Measurements from ENCODE around the gene CPS1.

The CPS1 gene

GRCh38 chr2:210713122-210713521, 156.7 kb downstream of the CPS1 start:
- no peak for DNase-seq

- DNase-seq: no peak
These were observed 159.2 kb downstream of the CPS1 start for GRCh38 chr2:210715560-210716082.

DNA sequence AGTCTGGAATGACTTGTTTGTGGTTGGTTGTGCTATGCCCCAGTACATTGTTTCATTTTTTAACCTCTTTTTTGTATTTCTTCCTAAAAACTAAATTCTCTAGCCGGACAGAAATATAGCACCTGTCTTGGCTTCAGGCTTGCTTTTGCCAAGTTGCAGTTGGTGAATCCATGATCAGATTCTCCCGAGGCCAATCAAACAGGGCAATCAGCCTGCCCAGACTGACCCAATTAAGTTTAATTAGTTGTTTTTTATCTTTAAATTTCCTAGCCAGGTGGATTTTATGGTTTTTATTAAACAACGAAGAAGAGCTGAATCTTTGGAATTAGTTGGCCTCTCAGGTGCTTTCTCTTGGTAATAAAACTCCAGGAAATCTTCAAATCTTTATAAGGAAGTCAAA, 162.1 kb downstream of the CPS1 start:
- DNase-seq: no peak

- DNase-seq: no peak
These were observed 165.7 kb downstream of the CPS1 start for GRCh38 chr2:210722092-210722491.

DNA sequence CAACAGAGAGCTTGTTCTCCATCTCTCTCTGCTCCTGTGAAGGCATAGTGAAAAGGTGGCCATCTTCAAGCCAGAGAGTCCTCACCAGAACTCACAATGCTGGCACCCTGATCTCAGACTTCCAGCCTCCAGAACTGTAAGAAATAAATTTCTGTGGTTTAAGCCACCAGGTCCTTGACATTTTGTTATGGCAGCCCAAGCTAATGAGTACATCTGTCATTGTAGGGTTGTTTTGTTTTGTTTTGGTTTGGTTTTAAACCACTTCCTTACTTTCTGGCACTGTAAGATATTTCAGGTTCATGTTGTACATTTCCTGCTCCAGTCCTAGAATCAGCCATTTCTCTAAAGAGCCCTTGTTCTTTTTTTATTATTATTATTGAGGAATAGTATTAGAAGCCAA, 171.2 kb downstream of the CPS1 start:
- no peak for DNase-seq

Measured in SHP77 (cell line).